H1 (cell line): ENCODE data around the gene BPIFB6. TPM values are rescaled to one million over a fixed set of nuclear protein-coding genes. Genes with fewer than 3 reads are reported as not detected.

Experiments used
- ATF2 ChIP-seq: IDR thresholded peaks from 2 replicates; pipeline ENCODE4 v1.6.1; 2012; ENCODE audit warnings: low read length, inconsistent platforms
- RBBP5 ChIP-seq: IDR thresholded peaks from 2 replicates; pipeline ENCODE4 v1.7.1; 2012; ENCODE audit warnings: low read depth, mild to moderate bottlenecking, inconsistent platforms, low read length, moderate library complexity, borderline replicate concordance
- SP4 ChIP-seq: IDR thresholded peaks from 2 replicates; pipeline ENCODE4 v1.6.1; 2012; ENCODE audit warnings: low read length, inconsistent platforms
- polyA plus RNA-seq, 7 experiments: library from polyadenylated mRNA; depleted of rRNA in 3 of 7; stranded (reverse) in 5 of 7; unstranded in 2 of 7; fragments of >200 nt in 5 of 7; fragments of 200-250 nt in 2 of 7; gene quantifications; 1 replicate in 5 of 7; 2 replicates in 1 of 7; 4 replicates in 1 of 7; pipeline versions ENCODE4 v1.2.1 to v1.2.3, GENCODE V29; 2011 to 2013; ENCODE audit warnings: missing spikeins in 2 of 7, mixed read lengths in 2 of 7
- total RNA-seq: library from RNA; stranded (reverse); fragmentation: NEBNext Ultra II Directional; extraction: Animal tissue kit (Norgen Biotek cat#: 25700); gene quantifications from 2 replicates; pipeline ENCODE4 v1.2.1, GENCODE V29; 2021
- TF ChIP-seq, protein P1 (sequence below): IDR thresholded peaks from 2 replicates; pipeline ENCODE4 v1.6.1; 2011; ENCODE audit warnings: low read depth, mild to moderate bottlenecking, low read length; ENCODE audit not compliant: insufficient read depth
- TF ChIP-seq, protein P2 (sequence below): IDR thresholded peaks from 2 replicates; pipeline ENCODE4 v1.6.1; 2012; ENCODE audit warnings: inconsistent platforms

Gene BPIFB6
- total and polyA plus RNA-seq, 2 of the 8 experiments (the other 6 are each of a cell fraction or from before 2014, with no cell fraction given), result not detected

GRCh38 chr20:32999603-33000250 lies 31.7 kb upstream of the BPIFB6 start (continued):
- TF ChIP-seq ATF2 (no peak), SP4 (no peak), RBBP5 (no peak)
- TF ChIP-seq, protein P1, sequence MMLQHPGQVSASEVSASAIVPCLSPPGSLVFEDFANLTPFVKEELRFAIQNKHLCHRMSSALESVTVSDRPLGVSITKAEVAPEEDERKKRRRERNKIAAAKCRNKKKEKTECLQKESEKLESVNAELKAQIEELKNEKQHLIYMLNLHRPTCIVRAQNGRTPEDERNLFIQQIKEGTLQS, result no peak
- TF ChIP-seq, protein P2, sequence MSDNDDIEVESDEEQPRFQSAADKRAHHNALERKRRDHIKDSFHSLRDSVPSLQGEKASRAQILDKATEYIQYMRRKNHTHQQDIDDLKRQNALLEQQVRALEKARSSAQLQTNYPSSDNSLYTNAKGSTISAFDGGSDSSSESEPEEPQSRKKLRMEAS, result no peak
